Fibroblast of skin of left biceps (primary cell): ENCODE data around the gene DNAJC4.
A peak's percentile ranks its signal among the peaks of the same experiment; 100 is the strongest.

ENCODE experiments used
- DNase-seq, 2 experiments: peaks; one replicate each; pipeline ENCODE4 v3.0.0-alpha.2; 2013; ENCODE audit warnings: low read depth in 2 of 2

The DNAJC4 gene

GRCh38 chr11:64229090-64229743, 1.1 kb upstream of the DNAJC4 start:
- DNase-seq, result no peak

DNA sequence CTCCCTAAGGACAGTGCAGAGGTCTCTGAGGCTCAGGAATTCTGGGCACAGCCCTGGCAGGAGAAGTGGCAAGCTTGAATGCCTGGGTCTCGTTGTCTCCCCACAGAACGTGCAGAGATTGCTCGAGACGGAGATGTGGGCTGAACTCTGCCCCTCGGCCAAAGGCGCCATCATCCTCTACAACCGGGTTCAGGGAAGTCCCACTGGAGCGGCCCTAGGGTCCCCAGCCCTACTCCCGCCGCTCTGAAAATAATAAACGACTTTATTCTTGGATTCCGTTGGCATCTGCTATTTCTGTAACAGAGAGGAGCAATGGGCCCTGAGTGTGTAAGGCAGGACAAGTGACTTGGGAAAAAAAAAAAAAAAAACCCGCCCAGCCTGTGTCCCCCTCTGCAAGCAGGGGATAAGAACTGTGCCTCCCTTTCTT, 591 bp upstream of the DNAJC4 start:
- DNase-seq, result no peak

GRCh38 chr11:64230985-64231365, 627 bp downstream of the DNAJC4 start:
- DNase-seq, result no peak

- DNase-seq, result no peak
Measured at GRCh38 chr11:64231546-64231945, 1.2 kb downstream of the DNAJC4 start.

GRCh38 chr11:64232182-64232966, 2.0 kb downstream of the DNAJC4 start:
- DNase-seq, result no peak

- no peak for DNase-seq
Measured at GRCh38 chr11:64232967-64233315, 2.6 kb downstream of the DNAJC4 start.

DNA sequence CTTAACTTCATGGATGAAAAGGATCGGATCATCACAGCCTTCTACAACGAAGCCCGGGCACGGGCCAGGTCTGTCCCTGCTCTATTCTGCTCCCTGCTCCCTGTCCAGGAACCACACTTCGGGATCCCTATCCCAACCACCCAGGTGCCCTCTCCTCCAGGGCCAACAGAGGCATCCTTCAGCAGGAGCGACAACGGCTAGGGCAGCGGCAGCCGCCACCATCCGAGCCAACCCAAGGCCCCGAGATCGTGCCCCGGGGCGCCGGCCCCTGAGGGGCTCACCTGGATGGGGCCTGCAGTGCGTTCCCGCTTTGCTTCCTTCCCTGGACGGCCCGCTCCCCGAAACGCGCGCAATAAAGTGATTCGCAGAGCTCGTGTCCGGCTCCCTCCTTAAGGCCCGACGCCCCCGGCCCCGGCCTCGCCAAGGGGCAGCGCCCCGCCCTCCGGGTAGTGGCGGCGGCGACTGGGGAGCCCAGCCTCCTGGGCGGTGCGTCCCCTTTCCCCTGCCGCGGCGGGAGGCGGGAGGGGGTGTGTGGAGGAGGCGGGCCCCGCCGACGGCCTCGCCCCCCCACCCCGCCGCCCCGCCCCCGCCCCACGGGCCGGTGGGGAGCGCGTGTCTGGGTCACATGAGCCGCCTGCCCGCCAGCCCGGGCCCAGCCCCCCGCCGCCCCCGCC, 3.7 kb downstream of the DNAJC4 start, which contains the start of gene VEGFB:
TSS of gene VEGFB (plus strand) at position 672 of the 674 bp plus-strand sequence. CDS start 250 bp downstream, outside the sequence.
- DNase-seq, result no peak

GRCh38 chr11:64234647-64235379, 4.5 kb downstream of the DNAJC4 start:
- DNase-seq, result no peak

DNA sequence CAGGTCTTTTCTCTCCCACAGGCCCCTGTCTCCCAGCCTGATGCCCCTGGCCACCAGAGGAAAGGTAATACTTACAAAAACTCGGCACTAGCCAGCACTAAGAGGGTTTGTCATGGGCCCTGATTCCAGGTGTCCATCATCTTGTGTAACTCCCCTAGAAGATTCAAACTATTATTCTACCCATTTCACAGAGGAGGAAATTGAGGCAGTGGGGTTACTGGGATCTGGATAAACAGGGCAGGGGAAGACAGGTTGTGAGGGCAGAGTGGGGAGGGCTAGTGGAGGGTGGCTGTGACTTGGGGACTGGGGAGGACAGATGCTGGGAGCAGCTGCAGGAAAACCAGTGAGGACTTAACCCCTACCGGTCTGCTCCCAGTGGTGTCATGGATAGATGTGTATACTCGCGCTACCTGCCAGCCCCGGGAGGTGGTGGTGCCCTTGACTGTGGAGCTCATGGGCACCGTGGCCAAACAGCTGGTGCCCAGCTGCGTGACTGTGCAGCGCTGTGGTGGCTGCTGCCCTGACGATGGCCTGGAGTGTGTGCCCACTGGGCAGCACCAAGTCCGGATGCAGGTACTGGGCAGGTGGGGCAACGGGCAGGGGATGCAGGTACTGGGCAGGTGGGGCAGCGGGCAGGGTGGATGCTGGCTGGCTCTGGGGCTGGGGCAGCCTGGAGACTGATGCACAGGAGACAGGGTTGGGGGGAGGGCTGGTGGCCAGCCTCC, 5.3 kb downstream of the DNAJC4 start:
- DNase-seq, result no peak

DNA sequence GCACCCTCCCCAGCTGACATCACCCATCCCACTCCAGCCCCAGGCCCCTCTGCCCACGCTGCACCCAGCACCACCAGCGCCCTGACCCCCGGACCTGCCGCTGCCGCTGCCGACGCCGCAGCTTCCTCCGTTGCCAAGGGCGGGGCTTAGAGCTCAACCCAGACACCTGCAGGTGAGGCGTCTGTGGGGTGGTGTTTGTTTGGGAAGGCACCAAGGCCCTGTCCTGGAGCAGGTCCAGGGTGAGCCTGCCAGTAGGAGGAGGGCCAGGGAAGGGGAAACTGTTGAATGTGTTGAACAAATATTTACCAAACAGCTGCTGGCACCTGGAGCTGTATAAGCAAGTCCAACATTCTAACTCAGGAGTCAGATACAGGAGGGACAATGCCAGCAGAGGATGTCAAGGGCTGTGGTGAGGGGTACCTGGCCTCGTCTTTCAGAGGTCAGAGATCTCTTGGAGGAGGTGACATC, 7.2 kb downstream of the DNAJC4 start:
- DNase-seq, result no peak

DNA sequence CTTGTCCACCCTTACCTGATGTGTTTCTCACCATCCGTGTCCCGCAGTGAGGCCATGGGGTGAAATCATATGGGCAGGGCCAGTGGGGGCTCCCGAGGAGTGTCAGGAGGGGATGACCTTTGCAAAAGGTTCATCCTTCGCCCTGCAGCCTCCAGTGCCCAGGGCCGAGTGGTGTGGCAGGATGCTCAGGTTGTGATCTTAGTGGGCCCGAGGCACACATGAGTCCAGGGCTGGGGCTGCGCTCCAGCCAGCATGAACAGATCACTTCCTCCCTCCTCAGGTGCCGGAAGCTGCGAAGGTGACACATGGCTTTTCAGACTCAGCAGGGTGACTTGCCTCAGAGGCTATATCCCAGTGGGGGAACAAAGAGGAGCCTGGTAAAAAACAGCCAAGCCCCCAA, 7.7 kb downstream of the DNAJC4 start:
- DNase-seq, result no peak

DNA sequence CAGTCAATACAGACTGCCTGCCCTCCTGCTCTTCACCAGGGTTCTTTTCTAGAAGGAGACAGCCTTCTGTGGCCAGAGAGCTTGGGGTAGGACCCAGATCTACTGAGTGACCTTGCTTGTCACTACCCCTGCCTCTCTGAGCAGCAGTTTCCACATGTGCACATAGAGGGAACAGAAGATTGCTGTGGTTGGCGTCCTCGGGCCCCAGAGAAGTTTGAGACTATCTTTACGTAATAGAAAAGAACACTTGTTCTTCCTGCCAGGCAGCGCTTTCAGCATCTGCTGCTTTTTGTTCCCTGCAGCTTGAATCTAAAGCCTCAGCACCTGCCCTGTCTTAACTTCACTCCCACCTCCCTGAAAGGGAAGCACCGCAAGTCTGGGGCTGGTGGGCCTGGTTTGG, 8.7 kb downstream of the DNAJC4 start:
- DNase-seq, result no peak

DNA sequence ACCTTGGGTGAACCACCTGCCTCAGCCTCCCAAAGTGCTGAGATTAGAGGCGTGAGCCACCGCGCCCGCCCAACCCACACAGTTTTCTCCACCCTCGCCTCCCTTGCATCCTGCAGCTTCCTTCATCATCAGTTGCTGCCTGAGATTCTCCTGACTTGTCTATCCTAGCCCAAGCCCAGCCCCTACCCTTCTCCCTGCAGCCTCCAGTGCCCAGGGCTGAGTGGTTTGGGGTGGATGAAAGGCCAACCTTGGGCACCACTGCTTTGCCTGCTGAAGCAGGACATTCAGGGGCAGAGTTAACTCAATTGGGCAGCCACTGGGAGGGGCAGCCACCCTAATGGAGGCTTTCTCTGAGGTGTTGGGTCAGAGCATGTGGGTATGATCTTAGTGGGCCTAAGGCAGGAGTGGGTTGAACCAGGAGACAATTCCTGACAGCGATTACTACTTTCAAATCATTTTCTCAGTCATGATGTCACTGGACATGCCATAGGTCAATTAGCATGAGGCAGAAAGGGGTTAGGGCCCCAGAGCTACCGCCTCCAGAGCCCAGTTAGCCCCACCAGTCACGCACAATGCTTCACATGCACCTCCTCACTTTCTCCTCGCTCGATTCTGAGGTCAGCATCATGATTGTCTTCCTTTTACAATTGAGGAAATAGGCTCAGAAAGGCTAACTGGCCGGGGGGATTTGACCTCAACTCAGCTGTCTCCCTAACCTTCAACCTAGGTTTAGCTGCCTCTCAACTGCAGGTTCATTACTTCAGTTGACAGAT, 9.5 kb downstream of the DNAJC4 start:
- DNase-seq, result no peak

GRCh38 chr11:64240435-64241240, 10.3 kb downstream of the DNAJC4 start, which contains the start of gene FKBP2:
TSS of gene FKBP2 (plus strand) at chr11:64241095. CDS start at chr11:64242388, 1,293 bp downstream.
- DNase-seq, result peak; percentile 91 to 93

DNA sequence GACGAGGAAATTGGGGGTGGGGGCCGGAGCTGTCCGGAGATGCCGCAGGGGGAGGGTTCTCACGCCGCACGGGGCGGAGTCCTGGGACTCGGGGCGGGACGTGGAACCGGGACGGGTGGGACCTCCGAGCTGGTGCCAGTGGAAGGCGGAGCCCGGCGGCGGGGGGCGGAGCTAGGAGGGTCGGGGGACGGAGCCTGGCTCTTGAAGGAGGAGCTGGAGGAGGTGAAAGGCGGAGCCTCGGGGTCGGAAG, 10.8 kb downstream of the DNAJC4 start:
- peak; percentile 98 to 99 for DNase-seq

DNA sequence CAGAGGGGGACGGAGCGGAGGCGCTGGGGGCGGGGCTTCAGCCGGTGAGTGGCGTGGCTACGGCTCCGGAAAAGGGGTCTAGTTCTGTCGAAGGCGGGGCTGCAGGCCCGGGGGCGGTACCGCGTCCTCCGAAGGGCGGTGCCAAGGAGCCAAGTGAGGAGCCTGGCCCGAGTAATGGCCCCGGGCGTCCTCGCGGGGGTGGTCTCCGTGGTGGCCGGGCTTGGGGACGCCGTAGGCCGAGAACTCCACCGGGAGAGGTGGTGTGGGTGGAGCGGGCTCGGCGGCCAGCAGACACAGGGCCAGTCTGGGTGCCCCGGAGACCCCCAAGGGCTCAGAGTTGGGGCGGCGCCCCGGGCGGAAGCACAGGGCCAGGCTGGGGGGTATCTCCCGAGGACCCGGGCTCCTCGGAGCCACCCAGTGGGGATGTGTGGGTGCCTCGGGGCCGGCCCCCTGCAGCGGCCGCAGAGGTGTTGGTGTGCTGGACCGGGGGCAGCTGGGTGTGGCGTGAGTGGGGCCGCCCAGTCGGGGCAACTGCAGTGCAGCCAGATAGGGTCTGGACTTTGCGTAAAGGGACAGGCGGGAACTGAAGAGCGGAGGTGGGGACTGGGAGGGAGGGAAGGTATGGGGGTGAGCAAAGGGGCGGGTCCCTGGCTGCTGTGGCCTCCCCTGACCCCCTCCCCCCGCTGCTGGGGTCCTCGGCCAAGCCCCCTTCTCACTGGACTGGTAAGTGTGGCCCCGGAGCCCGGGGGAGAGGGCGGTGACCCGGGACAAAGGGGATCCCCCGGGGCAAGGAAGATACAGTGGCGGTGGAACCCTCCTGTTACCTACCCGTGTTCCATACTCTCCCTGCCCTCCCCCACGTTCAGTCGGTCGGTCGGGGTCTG, 11.4 kb downstream of the DNAJC4 start:
- no peak for DNase-seq

DNA sequence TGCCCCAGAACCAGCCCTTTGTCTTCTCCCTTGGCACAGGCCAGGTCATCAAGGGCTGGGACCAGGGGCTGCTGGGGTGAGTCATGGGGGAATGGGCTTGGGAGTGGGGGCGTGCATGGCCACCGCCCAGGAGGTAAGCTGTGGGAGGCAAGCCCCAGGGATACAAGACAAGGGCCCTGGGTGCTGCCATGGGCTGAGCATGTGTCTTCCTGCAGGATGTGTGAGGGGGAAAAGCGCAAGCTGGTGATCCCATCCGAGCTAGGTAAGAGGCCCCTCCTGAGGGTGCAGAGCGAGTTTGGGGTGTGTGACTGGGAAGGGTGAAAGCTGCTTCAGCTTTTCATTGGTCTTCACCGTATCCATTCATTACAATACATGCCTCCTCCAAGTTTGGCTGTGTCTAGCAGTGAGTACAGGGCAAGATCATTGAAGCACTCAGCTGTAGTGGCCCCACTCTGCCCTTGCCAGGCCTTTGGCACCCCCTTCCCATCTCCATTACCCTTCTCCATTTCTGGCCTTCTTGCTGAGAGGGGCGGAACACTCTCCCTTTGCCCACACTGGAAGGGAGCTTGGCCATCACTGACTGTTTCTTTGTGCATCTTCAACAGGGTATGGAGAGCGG, 13.0 kb downstream of the DNAJC4 start:
- DNase-seq, result no peak

DNA sequence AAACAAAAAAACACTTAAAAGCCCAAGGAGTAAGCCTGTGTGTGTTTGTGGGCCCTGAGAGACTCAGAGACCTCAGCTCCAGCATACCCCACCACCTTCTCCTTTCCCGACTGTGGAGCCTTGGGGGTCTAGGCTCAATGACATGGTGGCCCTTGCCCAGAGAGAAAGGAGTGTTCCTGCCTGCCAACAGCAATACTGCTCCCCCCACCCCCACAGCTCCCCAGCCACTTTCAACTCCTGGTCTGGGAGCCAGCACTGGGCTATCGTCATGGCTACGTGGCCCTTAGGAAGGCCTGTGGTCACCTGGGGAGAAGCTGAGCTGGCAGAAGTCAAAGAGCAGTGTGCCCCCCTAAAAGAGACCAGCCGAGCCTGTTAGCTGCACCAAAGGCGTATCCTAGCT, 13.8 kb downstream of the DNAJC4 start:
- DNase-seq, result no peak
